ENCODE data around the gene IL18RAP. TPM values are rescaled to one million over a fixed set of nuclear protein-coding genes. Genes with fewer than 3 reads are reported as not detected.

The IL18RAP gene
- total RNA-seq, 1 donor from 2014 or later, result not detected

GRCh38 chr2:102428573-102428972 is 5.6 kb downstream of the IL18RAP start:
- peaks cover 6% of the 10 kb centered on the region for H3K9me3 Mint-ChIP-seq (ENCODE audit: low read depth)
- H3K4me1 Mint-ChIP-seq (ENCODE audit: low read depth), result no peaks in the 10 kb centered on the region
- H3K36me3 Mint-ChIP-seq (ENCODE audit: low read depth), result no peaks in the 10 kb centered on the region
- H3K4me3 Mint-ChIP-seq (ENCODE audit: unreplicated experiment), result no peak overlapping the region
- peaks cover 46% of the 10 kb centered on the region for H3K27me3 Mint-ChIP-seq (ENCODE audit: low read depth)
- no peak overlapping the region for H3K27ac Mint-ChIP-seq (ENCODE audit: unreplicated experiment)
- DNase-seq (ENCODE audit: low spot score), result no peak
- no peak for TF ChIP-seq CTCF (IDR thresholded peaks at IDR 0.05)

- H3K4me1 Mint-ChIP-seq (ENCODE audit: low read depth), result peaks cover 10% of the 10 kb centered on the region
- H3K36me3 Mint-ChIP-seq (ENCODE audit: low read depth), result no peaks in the 10 kb centered on the region
- peaks cover 33% of the 10 kb centered on the region for H3K27me3 Mint-ChIP-seq (ENCODE audit: low read depth)
- TF ChIP-seq CTCF (IDR thresholded peaks at IDR 0.05), result no peak
- no peak overlapping the region for H3K4me3 Mint-ChIP-seq (ENCODE audit: unreplicated experiment)
- DNase-seq (ENCODE audit: low spot score), result no peak
- no peak overlapping the region for H3K27ac Mint-ChIP-seq (ENCODE audit: unreplicated experiment)
- H3K9me3 Mint-ChIP-seq (ENCODE audit: low read depth), result peaks cover 6% of the 10 kb centered on the region
Observed at GRCh38 chr2:102432386-102432785, 9.4 kb downstream of the IL18RAP start.

GRCh38 chr2:102433973-102434654 is 11.2 kb downstream of the IL18RAP start:
- Mint-ChIP-seq H3K4me1 (ENCODE audit: low read depth) (peaks cover 10% of the 10 kb centered on the region), H3K27me3 (ENCODE audit: low read depth) (peaks cover 22% of the 10 kb centered on the region), H3K4me3 (ENCODE audit: unreplicated experiment) (no peak overlapping the region), H3K36me3 (ENCODE audit: low read depth) (no peaks in the 10 kb centered on the region), H3K9me3 (ENCODE audit: low read depth) (no peaks in the 10 kb centered on the region), H3K27ac (ENCODE audit: unreplicated experiment) (no peak overlapping the region)
- DNase-seq (ENCODE audit: low spot score), result no peak
- no peak for TF ChIP-seq CTCF (IDR thresholded peaks at IDR 0.05)

GRCh38 chr2:102434655-102435381 is 11.9 kb downstream of the IL18RAP start:
- no peak overlapping the region for H3K4me3 Mint-ChIP-seq (ENCODE audit: unreplicated experiment)
- no peak overlapping the region for H3K27ac Mint-ChIP-seq (ENCODE audit: unreplicated experiment)
- peaks cover 10% of the 10 kb centered on the region for H3K4me1 Mint-ChIP-seq (ENCODE audit: low read depth)
- peaks cover 15% of the 10 kb centered on the region for H3K27me3 Mint-ChIP-seq (ENCODE audit: low read depth)
- no peak for DNase-seq (ENCODE audit: low spot score)
- H3K36me3 Mint-ChIP-seq (ENCODE audit: low read depth), result no peaks in the 10 kb centered on the region
- no peaks in the 10 kb centered on the region for H3K9me3 Mint-ChIP-seq (ENCODE audit: low read depth)
- no peak for TF ChIP-seq CTCF (IDR thresholded peaks at IDR 0.05)

GRCh38 chr2:102435741-102436140 is 12.8 kb downstream of the IL18RAP start:
- no peak for DNase-seq (ENCODE audit: low spot score)
- peaks cover 7% of the 10 kb centered on the region for H3K27me3 Mint-ChIP-seq (ENCODE audit: low read depth)
- H3K36me3 Mint-ChIP-seq (ENCODE audit: low read depth), result no peaks in the 10 kb centered on the region
- no peak for TF ChIP-seq CTCF (IDR thresholded peaks at IDR 0.05)
- no peak overlapping the region for H3K4me3 Mint-ChIP-seq (ENCODE audit: unreplicated experiment)
- no peaks in the 10 kb centered on the region for H3K9me3 Mint-ChIP-seq (ENCODE audit: low read depth)
- H3K27ac Mint-ChIP-seq (ENCODE audit: unreplicated experiment), result no peak overlapping the region
- peaks cover 10% of the 10 kb centered on the region for H3K4me1 Mint-ChIP-seq (ENCODE audit: low read depth)

Measured in chondrocyte (in vitro differentiated cells).